Lower leg skin (tissue), 3 donors: Measurements from ENCODE around the gene CRAMP1.

Experiments
- CTCF ChIP-seq, 3 donors: fragments of 450-650 bp; IDR thresholded peaks; one replicate each; pipeline ENCODE4 v1.5.1; 2016; ENCODE audit warnings: antibody characterized with exemption in 3 of 3, mild to moderate bottlenecking in 3 of 3, moderate library complexity in 2 of 3
- POLR2A ChIP-seq, 2 donors: fragments of 450-650 bp; IDR thresholded peaks; one replicate each; pipeline ENCODE4 v1.6.1; 2016 to 2017; ENCODE audit warnings: antibody characterized with exemption in 2 of 2, mild to moderate bottlenecking in 1 of 2, moderate library complexity in 1 of 2

GRCh38 chr16:1621851-1622250 is 9.7 kb downstream of the CRAMP1 start:
- no peak for TF ChIP-seq CTCF (IDR thresholded peaks at IDR 0.05)
- TF ChIP-seq POLR2A (IDR thresholded peaks at IDR 0.05) = no peak
